ENCODE results near the gene PUDP. TPM values are rescaled to one million over a fixed set of nuclear protein-coding genes. Genes with fewer than 3 reads are reported as not detected.

PUDP gene
- total RNA-seq, 4 donors from 2014 or later, result 7.2 to 31.2 (median 22.8) TPM

- in situ Hi-C loops (cut with MboI; ENCODE audit: low sequenced_read_pairs in 4 of 4), result no loop called here
- Histone ChIP-seq H3K27ac (peak overlapping the region in 2 of 4 donors; percentile 3 to 38), H3K27me3 (no peaks in the 10 kb centered on the region), H3K36me3 (no peaks in the 10 kb centered on the region), H3K4me1 (peaks cover 10 to 22% of the 10 kb centered on the region in 2 donors), H3K9me3 (no peaks in the 10 kb centered on the region), H3K4me3 (no peak overlapping the region)
- intact Hi-C loops (cut with DNase I; ENCODE audit: low total_unique reads), result loop anchor here (5.0 kb wide), 1 partner anchor 794 kb away; the partner anchor contains the start of gene PNPLA4
- ATAC-seq (peak in 1 of 2 donors; percentile 41), DNase-seq (no peak)
- no peak for TF ChIP-seq CTCF (IDR thresholded peaks at IDR 0.05 in 4 of 5, conservative IDR thresholded peaks at IDR 0.05 in 1 of 5)
- no peak for TF ChIP-seq POLR2A (IDR thresholded peaks at IDR 0.05)
Measured at GRCh38 chrX:7133050-7133440, 14.9 kb downstream of the PUDP start.

GRCh38 chrX:7132335-7133049, 15.5 kb downstream of the PUDP start:
- ATAC-seq (no peak), DNase-seq (no peak)
- no peak overlapping the region for H3K4me3 ChIP-seq
- H3K27ac ChIP-seq, result peak overlapping the region in 2 of 4 donors; percentile 3 to 38
- H3K36me3 ChIP-seq, result no peaks in the 10 kb centered on the region
- H3K27me3 ChIP-seq, result no peaks in the 10 kb centered on the region
- in situ Hi-C loops (cut with MboI; ENCODE audit: low sequenced_read_pairs in 4 of 4), result no loop called here
- peaks cover 10 to 22% of the 10 kb centered on the region in 2 donors for H3K4me1 ChIP-seq
- H3K9me3 ChIP-seq, result no peaks in the 10 kb centered on the region
- no peak for TF ChIP-seq POLR2A (IDR thresholded peaks at IDR 0.05)
- peak in 1 of 5 experiments; percentile 43 for TF ChIP-seq CTCF (IDR thresholded peaks at IDR 0.05 in 4 of 5, conservative IDR thresholded peaks at IDR 0.05 in 1 of 5)
- intact Hi-C loops (cut with DNase I; ENCODE audit: low total_unique reads), result loop anchor here (5.0 kb wide), 1 partner anchor 795 kb away; the partner anchor contains the start of gene PNPLA4

- DNase-seq (no peak), ATAC-seq (no peak)
- H3K4me3 ChIP-seq, result no peak overlapping the region
- H3K27ac ChIP-seq, result no peak overlapping the region
- in situ Hi-C loops (cut with MboI; ENCODE audit: low sequenced_read_pairs in 4 of 4) (no loop called here), intact Hi-C loops (cut with DNase I; ENCODE audit: low total_unique reads) (loop anchor here (5.0 kb wide), 1 partner anchor 796 kb away; the partner anchor contains the start of gene PNPLA4)
- TF ChIP-seq POLR2A (IDR thresholded peaks at IDR 0.05), result no peak
- TF ChIP-seq CTCF (IDR thresholded peaks at IDR 0.05 in 4 of 5, conservative IDR thresholded peaks at IDR 0.05 in 1 of 5), result no peak
- peaks cover 10 to 29% of the 10 kb centered on the region in 2 donors for H3K4me1 ChIP-seq
- no peaks in the 10 kb centered on the region for H3K9me3 ChIP-seq
- H3K36me3 ChIP-seq, result no peaks in the 10 kb centered on the region
- H3K27me3 ChIP-seq, result no peaks in the 10 kb centered on the region
Measured at GRCh38 chrX:7131621-7132020, 16.3 kb downstream of the PUDP start.

- ATAC-seq, result peak in 1 of 2 donors; percentile 90
- no peak for TF ChIP-seq POLR2A (IDR thresholded peaks at IDR 0.05)
- TF ChIP-seq CTCF (IDR thresholded peaks at IDR 0.05 in 4 of 5, conservative IDR thresholded peaks at IDR 0.05 in 1 of 5), result no peak
- in situ Hi-C loops (cut with MboI; ENCODE audit: low sequenced_read_pairs in 4 of 4), result no loop called here
Measured at GRCh38 chrX:7127056-7127455, 20.9 kb downstream of the PUDP start.

More at GRCh38 chrX:7127056-7127455, 20.9 kb downstream of the PUDP start:
- intact Hi-C loops (cut with DNase I; ENCODE audit: low total_unique reads), result no loop called here
- DNase-seq, result no peak
- no peaks in the 10 kb centered on the region for H3K36me3 ChIP-seq
- no peaks in the 10 kb centered on the region for H3K27me3 ChIP-seq
- H3K4me3 ChIP-seq, result no peak overlapping the region
- H3K9me3 ChIP-seq, result no peaks in the 10 kb centered on the region
- peak overlapping the region in 1 of 4 donors; percentile 14 for H3K27ac ChIP-seq
- peaks cover 0 to 13% of the 10 kb centered on the region in 2 donors for H3K4me1 ChIP-seq

All from gastrocnemius medialis (tissue), 4 donors.